ENCODE measurements around the gene MOSMO. TPM values are rescaled to one million over a fixed set of nuclear protein-coding genes. Genes with fewer than 3 reads are reported as not detected.
"Not testable (repeated sequence)": the region's sequence is repeated elsewhere in the genome, so short reads cannot be mapped to it uniquely, and the experiment has no call there.

MOSMO gene
- total RNA-seq, 3 donors from 2014 or later = 5.3 to 8.2 (median 7.0) TPM

DNA sequence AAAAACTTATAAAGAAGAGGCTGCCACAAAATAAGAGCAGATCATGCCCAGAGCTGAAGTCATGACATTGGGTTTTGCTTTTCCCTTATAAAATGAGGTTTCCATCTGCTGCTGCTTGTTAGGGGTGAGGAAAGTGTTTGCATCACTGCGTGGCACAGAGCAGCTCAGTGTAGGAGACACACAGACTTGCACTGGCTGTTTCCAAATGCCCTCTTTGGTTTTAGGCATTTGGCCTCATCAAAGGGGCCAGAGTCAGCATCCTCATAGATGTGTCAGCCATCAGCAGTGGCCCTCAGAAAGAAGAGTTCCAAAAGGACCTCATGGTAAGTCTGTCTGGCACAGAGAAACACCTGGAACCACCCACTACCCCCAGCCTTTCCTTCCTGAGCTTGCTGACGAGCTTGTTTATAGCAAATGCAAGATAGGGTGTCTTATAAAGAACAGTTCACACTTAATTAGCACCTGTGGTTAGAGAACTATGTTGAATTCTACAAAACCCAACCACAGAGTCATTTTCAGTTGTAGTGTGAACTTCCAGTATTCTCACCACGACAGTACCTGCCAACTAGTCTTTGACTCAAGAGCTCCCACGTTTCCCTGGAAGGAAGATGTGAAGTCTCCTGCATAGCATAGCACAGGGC, 101.5 kb downstream of the MOSMO start:
- H3K9me3 Mint-ChIP-seq = no peaks in the 10 kb centered on the region
- no peak for ATAC-seq

DNA sequence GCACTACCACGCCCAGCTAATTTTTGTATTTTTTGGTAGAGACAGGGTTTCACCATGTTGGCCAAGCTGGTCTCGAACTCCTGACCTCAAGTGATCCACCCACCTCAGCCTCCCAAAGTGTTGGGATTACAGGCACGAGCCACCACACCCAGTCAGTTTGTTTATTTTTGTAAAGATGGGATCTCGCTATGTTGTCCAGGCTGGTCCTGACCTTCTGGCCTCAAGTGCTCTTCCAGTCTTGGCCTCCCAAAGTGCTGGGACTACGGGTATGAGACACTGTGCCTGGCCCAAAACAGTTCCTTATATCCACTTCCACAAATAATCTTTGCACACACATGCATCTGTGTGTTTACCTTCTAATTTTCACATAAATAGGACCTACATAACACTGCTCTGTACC, 103.7 kb downstream of the MOSMO start:
- H3K4me1 Mint-ChIP-seq (ENCODE audit: low read depth); DNase-seq; H3K27me3 Mint-ChIP-seq (ENCODE audit: low read depth); H3K36me3 Mint-ChIP-seq (ENCODE audit: insufficient read depth); ATAC-seq; H3K9me3 Mint-ChIP-seq; H3K4me3 Mint-ChIP-seq: not testable (repeated sequence)

More for the DNA sequence above, 101.5 kb downstream of the MOSMO start:
- Mint-ChIP-seq H3K36me3 (ENCODE audit: insufficient read depth) (no peaks in the 10 kb centered on the region), H3K27me3 (ENCODE audit: low read depth) (peaks cover 8% of the 10 kb centered on the region), H3K4me1 (ENCODE audit: low read depth) (no peaks in the 10 kb centered on the region), H3K4me3 (no peak overlapping the region)
- DNase-seq = no peak

DNA sequence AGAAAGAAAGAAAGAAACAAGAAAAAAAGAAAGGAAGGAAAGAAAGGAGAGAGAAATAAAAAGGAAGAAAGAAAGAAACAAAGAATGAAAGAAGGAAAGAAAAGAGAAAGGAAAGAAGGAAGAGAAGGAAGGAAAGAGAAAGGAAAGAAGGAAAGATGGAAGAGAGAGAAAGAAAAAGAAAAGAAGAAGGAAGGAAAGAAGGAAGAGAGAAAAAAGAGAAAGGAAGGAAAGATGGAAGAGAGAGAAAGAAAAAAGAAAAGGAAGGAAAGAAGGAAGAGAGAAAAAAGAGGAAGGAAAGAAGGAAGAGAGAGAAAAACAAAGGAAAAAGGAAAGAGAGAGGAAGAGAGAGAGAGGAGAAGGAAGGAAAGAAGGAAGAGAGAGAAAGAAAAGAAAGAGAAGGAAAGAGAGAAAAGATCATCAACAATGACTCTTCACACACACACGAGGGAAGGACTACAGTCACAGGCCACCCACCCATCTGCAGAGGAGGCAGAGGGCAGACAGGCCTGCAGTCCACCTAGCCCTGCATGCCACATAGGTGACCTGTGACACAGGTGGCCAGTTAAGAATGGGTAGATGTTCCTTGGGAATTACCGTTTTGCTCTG, 108.3 kb downstream of the MOSMO start:
- H3K27me3 Mint-ChIP-seq (ENCODE audit: low read depth) = peaks cover 5% of the 10 kb centered on the region
- no peaks in the 10 kb centered on the region for H3K36me3 Mint-ChIP-seq (ENCODE audit: insufficient read depth)
- H3K9me3 Mint-ChIP-seq = no peaks in the 10 kb centered on the region
- no peak for DNase-seq
- H3K4me1 Mint-ChIP-seq (ENCODE audit: low read depth) = no peaks in the 10 kb centered on the region
- no peak for ATAC-seq
- H3K4me3 Mint-ChIP-seq = no peak overlapping the region

DNA sequence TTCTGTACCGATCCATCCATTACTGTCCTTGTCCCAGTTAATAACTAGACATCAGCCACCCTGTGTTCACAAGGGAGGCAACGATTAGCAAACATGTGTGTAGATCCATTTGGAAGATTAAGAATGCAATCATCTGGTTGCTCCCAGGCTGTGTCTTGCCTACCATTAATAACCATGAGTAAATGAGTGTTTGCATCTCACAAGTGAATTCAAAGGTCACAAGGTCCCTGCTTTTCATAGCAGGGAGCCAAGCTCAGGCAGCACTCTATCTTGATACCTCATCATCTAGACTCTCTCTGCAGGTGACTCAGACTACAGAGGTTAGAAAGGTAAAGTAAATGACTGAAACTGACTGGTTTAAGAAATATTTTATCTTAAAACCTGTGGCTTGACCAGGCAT, 109.7 kb downstream of the MOSMO start:
- H3K4me3 Mint-ChIP-seq = no peak overlapping the region
- H3K4me1 Mint-ChIP-seq (ENCODE audit: low read depth) = no peaks in the 10 kb centered on the region
- no peaks in the 10 kb centered on the region for H3K27me3 Mint-ChIP-seq (ENCODE audit: low read depth)
- H3K36me3 Mint-ChIP-seq (ENCODE audit: insufficient read depth) = no peaks in the 10 kb centered on the region
- no peak for ATAC-seq
- no peak for DNase-seq
- no peaks in the 10 kb centered on the region for H3K9me3 Mint-ChIP-seq

DNA sequence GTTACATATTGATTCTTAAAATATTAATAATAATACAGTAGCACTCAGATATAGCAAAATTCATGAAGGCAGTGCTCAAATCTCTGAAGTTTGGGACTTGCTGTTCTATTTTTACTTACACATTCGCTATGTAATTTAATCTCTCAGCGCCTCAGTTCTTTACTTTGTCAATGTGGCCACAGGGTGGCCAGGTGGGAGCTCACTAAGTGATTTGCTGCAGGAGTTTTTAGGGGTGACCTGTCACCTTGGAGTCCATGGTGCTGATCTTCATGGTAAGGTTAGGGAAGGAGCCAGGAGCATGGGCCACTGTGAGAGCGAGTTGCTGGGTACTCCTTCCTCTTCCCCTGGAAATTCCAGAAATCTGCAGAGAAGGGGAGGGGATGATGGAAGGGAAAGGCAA, 112.5 kb downstream of the MOSMO start:
- no peak for ATAC-seq
- H3K4me3 Mint-ChIP-seq = no peak overlapping the region
- H3K9me3 Mint-ChIP-seq = no peaks in the 10 kb centered on the region

DNA sequence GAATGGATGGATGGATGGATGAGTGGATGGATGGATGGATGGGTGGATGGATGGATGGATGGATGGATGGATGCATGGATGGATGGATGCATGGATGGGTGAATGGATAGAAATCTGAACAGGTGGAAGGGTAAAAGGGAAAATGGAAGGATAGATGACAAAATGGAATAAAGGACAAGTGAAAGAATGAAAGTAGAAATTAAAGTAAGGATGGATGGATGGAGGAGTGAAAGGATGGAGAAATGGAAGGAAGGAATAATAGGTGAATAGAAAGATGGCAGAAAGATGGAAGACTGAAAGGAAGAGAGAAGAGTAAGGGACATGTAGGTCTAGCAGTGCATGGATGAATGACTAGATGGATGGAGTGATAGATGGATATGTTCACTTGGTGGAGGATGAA, 114.3 kb downstream of the MOSMO start:
- DNase-seq (no peak), ATAC-seq (no peak)
- H3K4me3 Mint-ChIP-seq = no peak overlapping the region
- H3K9me3 Mint-ChIP-seq = no peaks in the 10 kb centered on the region
- no peaks in the 10 kb centered on the region for H3K36me3 Mint-ChIP-seq (ENCODE audit: insufficient read depth)
- no peaks in the 10 kb centered on the region for H3K27me3 Mint-ChIP-seq (ENCODE audit: low read depth)
- no peaks in the 10 kb centered on the region for H3K4me1 Mint-ChIP-seq (ENCODE audit: low read depth)

More for the DNA sequence above, 112.5 kb downstream of the MOSMO start:
- H3K27me3 Mint-ChIP-seq (ENCODE audit: low read depth) = no peaks in the 10 kb centered on the region
- H3K36me3 Mint-ChIP-seq (ENCODE audit: insufficient read depth) = no peaks in the 10 kb centered on the region
- DNase-seq = no peak
- H3K4me1 Mint-ChIP-seq (ENCODE audit: low read depth) = no peaks in the 10 kb centered on the region

DNA sequence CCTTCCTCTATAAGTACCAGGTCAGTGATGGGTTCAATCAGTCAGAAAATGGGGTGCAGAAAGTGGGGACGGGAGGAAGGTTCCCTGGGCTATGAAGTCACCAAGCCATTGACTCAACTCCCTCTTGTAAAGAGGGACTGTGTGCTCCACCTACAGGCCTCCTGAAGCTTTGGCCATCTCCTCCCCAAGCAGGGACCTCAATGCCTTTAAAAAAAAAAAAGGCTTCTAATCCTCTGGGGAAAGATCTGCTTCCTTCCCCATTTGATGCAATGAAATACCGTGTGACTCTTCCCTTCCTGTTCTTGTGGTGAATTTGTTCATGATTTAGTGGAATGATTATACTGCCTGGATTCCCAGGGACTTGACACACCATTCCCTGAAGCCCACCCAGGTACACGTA, 115.2 kb downstream of the MOSMO start:
- H3K27me3 Mint-ChIP-seq (ENCODE audit: low read depth) = no peaks in the 10 kb centered on the region
- no peak overlapping the region for H3K4me3 Mint-ChIP-seq
- no peaks in the 10 kb centered on the region for H3K9me3 Mint-ChIP-seq
- DNase-seq = no peak
- H3K36me3 Mint-ChIP-seq (ENCODE audit: insufficient read depth) = no peaks in the 10 kb centered on the region
- ATAC-seq = no peak
- no peaks in the 10 kb centered on the region for H3K4me1 Mint-ChIP-seq (ENCODE audit: low read depth)

DNA sequence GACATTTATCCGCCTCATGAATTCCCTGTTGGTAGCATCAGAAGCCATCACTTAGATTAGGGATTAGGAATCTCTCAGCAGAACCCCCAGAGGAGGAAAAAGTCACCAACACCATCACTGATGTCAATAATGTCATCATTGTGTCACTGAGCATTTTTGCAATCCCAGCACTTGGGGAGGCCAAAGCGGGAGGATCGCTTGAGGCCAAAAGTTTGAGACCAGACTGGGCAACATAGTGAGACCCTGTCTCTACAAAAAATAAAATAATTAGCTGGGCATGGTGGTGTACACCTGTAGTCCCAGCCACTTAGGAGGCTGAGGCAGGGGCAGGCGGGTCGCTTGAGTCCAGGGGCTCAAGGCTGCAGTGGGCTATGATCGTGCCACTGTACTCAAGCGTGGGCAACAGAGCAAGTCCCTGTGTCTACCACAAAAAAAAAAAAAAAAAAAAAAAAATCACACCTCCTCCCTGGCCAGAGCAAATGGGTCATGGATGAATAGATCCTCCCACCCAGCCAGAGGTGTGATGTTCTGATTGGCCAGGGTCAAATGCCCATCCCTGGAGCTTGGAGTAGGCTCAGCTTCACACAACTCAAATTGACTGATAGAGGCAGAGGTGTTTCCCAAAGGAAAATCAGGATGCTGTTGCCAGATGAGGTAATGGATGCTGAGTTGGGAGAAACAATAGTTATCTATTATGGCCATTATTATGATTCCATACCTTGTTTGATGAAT, 116.0 kb downstream of the MOSMO start:
- DNase-seq (no peak), ATAC-seq (no peak)
- no peaks in the 10 kb centered on the region for H3K36me3 Mint-ChIP-seq (ENCODE audit: insufficient read depth)
- peaks cover 4% of the 10 kb centered on the region for H3K9me3 Mint-ChIP-seq
- no peak overlapping the region for H3K4me3 Mint-ChIP-seq
- no peaks in the 10 kb centered on the region for H3K27me3 Mint-ChIP-seq (ENCODE audit: low read depth)
- no peaks in the 10 kb centered on the region for H3K4me1 Mint-ChIP-seq (ENCODE audit: low read depth)

DNA sequence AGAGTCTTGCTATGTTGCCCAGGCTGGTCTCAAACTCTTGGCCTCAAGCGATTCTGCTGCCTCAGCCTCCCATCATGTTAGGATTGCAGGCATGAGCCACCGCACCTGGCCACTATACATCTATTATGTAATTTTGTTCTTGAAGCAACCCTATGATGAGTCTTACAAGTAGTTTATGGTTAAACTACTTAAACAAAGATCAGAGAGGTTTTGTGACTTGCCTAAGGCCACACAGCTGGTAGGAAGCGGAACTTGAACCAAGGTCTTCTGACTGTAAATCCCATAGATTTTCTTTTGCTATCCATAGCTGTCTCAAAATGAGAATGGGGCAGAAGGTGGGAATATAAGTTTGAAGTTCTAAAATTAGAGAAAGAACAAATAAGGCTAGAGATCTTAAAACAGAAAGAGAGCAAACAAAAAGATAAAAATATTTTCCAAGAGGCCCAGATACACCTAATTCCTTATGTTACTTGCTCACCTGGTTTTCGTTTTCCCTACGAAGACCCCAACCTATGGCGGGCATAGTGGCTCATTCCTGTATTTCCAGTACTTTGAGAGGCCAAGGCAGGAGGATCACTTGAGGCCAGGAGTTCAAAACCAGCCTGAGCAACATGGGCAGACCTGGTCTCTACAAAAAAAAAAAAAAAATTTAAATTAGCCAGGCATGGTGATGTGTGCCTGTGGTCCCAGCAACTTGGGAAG, 116.8 kb downstream of the MOSMO start:
- Mint-ChIP-seq H3K27me3 (ENCODE audit: low read depth) (no peaks in the 10 kb centered on the region), H3K36me3 (ENCODE audit: insufficient read depth) (no peaks in the 10 kb centered on the region), H3K4me1 (ENCODE audit: low read depth) (no peaks in the 10 kb centered on the region), H3K4me3 (no peak overlapping the region), H3K9me3 (peaks cover 4% of the 10 kb centered on the region)
- DNase-seq = no peak
- no peak for ATAC-seq

DNA sequence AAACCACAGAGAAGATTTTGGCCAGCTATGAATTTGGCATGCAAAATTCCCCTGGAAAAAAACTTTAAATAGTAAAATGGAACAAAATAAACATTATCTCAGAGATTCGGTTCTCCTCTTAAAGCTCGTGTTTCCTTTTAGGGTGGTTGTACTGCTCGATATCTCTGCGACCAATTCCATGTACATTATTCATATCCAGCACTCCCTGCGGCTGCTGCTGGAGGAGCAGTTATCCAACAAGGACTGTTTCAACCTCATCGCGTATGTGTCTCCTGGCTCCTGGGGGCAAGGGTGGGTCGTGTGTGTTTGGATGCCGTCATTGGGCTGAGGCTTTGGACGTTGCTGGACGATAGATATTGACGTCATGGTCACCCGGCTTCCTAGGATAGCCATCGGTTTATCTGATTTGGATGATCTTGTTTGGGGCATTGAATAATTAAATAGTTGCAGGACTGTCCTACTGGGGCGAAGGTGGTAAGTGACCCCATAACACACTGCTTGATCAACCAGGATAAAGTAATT, 118.2 kb downstream of the MOSMO start:
- Mint-ChIP-seq H3K36me3 (ENCODE audit: insufficient read depth) (no peaks in the 10 kb centered on the region), H3K9me3 (peaks cover 4% of the 10 kb centered on the region), H3K27me3 (ENCODE audit: low read depth) (no peaks in the 10 kb centered on the region), H3K4me1 (ENCODE audit: low read depth) (no peaks in the 10 kb centered on the region), H3K4me3 (no peak overlapping the region)
- DNase-seq (no peak), ATAC-seq (no peak)

DNA sequence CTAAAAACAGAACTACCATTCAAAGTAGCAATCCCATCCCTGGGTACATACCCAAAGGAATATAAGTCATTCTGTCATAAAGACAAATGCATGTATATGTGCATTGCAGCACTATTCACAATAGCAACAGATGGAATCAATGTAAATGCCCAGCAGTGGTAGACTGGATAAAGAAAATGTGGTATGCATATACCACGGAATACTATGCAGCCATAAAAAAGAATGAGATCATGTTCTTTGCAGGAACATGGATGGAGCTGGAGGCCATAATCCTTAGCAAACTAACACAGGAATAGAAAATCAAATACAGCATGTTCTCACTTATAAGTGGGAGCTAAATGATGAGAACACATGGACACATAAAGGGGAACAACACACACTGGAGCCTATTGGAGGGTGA, 120.6 kb downstream of the MOSMO start:
- not testable (repeated sequence) for H3K36me3 Mint-ChIP-seq (ENCODE audit: insufficient read depth); ATAC-seq; DNase-seq; H3K4me1 Mint-ChIP-seq (ENCODE audit: low read depth); H3K9me3 Mint-ChIP-seq; H3K4me3 Mint-ChIP-seq; H3K27me3 Mint-ChIP-seq (ENCODE audit: low read depth)

DNA sequence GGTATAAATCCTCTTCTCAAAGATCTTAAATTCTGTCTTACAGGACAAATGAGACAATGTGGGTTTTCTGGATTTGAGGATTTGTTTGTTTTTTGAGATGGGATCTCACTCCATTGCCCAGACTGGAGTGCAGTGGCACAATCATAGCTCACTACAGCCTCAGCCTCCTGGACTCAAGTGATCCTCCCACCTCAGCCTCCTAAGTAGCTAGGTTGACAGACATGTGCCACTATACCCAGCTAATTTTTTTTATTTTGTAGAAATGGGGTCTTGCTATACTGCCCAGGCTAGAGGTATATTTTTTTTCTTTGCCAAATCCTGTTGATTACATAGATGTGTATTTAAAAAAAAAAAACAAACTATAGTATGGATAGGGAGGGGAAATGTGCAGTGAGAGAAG, 122.6 kb downstream of the MOSMO start:
- Mint-ChIP-seq H3K9me3 (peaks cover 4% of the 10 kb centered on the region), H3K36me3 (ENCODE audit: insufficient read depth) (no peaks in the 10 kb centered on the region), H3K27me3 (ENCODE audit: low read depth) (no peaks in the 10 kb centered on the region), H3K4me1 (ENCODE audit: low read depth) (no peaks in the 10 kb centered on the region), H3K4me3 (no peak overlapping the region)
- DNase-seq (no peak), ATAC-seq (no peak)

DNA sequence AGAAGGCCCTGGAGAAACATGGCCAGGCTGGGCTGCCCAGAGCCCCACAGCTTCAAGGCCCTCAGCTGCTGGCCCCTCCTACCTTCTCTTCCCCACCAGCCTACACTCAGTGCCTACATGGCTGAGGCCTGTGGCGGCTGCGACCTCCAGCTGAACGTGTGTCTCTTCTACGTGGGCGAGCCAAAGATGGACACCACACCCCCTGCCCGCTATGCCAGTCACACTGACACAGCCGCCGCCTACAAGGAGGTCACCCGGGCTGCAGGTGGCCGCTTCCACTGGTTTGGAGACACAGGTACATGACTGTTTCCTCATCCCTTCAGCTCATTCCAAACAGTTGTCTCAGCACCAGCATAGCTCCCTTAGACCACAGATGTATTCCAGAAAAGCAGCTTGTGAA, 124.9 kb downstream of the MOSMO start:
- H3K4me1 Mint-ChIP-seq (ENCODE audit: low read depth) = no peaks in the 10 kb centered on the region
- no peak overlapping the region for H3K4me3 Mint-ChIP-seq
- no peaks in the 10 kb centered on the region for H3K36me3 Mint-ChIP-seq (ENCODE audit: insufficient read depth)
- ATAC-seq (no peak), DNase-seq (no peak)
- H3K9me3 Mint-ChIP-seq = peaks cover 4% of the 10 kb centered on the region
- H3K27me3 Mint-ChIP-seq (ENCODE audit: low read depth) = no peaks in the 10 kb centered on the region
